CD14-positive monocyte (primary cell): Measurements from ENCODE around the gene ABI2. TPM values are rescaled to one million over a fixed set of nuclear protein-coding genes. Genes with fewer than 3 reads are reported as not detected.

Experiments used
- DNase-seq, 3 donors: peaks; one replicate each; pipeline ENCODE4 v3.0.0-alpha.2; 2011 to 2022
- H2AFZ ChIP-seq: 2 replicates; pipeline ENCODE4 v1.6.0; 2012; ENCODE audit warnings: mild to moderate bottlenecking, low read depth, low read length, inconsistent platforms; ENCODE audit not compliant: insufficient read depth, poor library complexity, severe bottlenecking
- H3K27ac ChIP-seq, 2 donors: 1 replicate in 1 of 2; 2 replicates in 1 of 2; pipeline ENCODE4 v1.5.1; 2012 to 2013; ENCODE audit warnings: low read length in 2 of 2, control low read depth in 1 of 2, inconsistent platforms in 1 of 2, low read depth in 1 of 2, mild to moderate bottlenecking in 1 of 2
- H3K27me3 ChIP-seq, 2 donors: one replicate each; pipeline versions ENCODE4 v1.6.0 to v1.6.1; 2011 to 2013; ENCODE audit warnings: low read length in 2 of 2; ENCODE audit not compliant: control insufficient read depth in 2 of 2, insufficient read depth in 2 of 2
- H3K36me3 ChIP-seq, 2 donors: replicated peaks in 1 of 2; 1 replicate in 1 of 2; 2 replicates in 1 of 2; pipeline versions ENCODE4 v1.5.1 to v1.6.1; 2012 to 2013; ENCODE audit warnings: low read length in 2 of 2, control low read depth in 1 of 2, inconsistent platforms in 1 of 2, mild to moderate bottlenecking in 1 of 2; ENCODE audit not compliant: insufficient read depth in 2 of 2, control insufficient read depth in 1 of 2
- H3K4me1 ChIP-seq, 2 donors: 1 replicate in 1 of 2; 2 replicates in 1 of 2; pipeline versions ENCODE4 v1.5.1 to v1.6.1; 2012 to 2013; ENCODE audit warnings: low read length in 2 of 2, control low read depth in 1 of 2, inconsistent platforms in 1 of 2, mild to moderate bottlenecking in 1 of 2, moderate library complexity in 1 of 2; ENCODE audit not compliant: insufficient read depth in 2 of 2, control insufficient read depth in 1 of 2
- H3K4me2 ChIP-seq: replicated peaks from 2 replicates; pipeline ENCODE3; 2012; ENCODE audit warnings: low read length, moderate library complexity, mild to moderate bottlenecking; ENCODE audit not compliant: poor library complexity, severe bottlenecking; ENCODE audit errors: extremely low read depth
- H3K4me3 ChIP-seq, 3 experiments: fragments of 200-600 bp in 1 of 3; sonication (generic) in 1 of 3; replicated peaks in 1 of 3; 1 replicate in 2 of 3; 2 replicates in 1 of 3; pipeline ENCODE4 v1.5.1; 2011 to 2013; ENCODE audit warnings: low read length in 3 of 3, mild to moderate bottlenecking in 3 of 3, control low read depth in 2 of 3, low read depth in 2 of 3, inconsistent platforms in 1 of 3, moderate library complexity in 1 of 3
- H3K79me2 ChIP-seq: 2 replicates; pipeline ENCODE4 v1.6.0; 2012; ENCODE audit warnings: mild to moderate bottlenecking, control low read depth, inconsistent platforms, low read length, moderate library complexity; ENCODE audit not compliant: insufficient read depth
- H3K9ac ChIP-seq: 2 replicates; pipeline ENCODE4 v1.6.0; 2017; ENCODE audit warnings: low read length, mild to moderate bottlenecking; ENCODE audit not compliant: insufficient read depth, poor library complexity, severe bottlenecking
- H3K9me3 ChIP-seq, 2 donors: replicated peaks in 1 of 2; 1 replicate in 1 of 2; 2 replicates in 1 of 2; pipeline versions ENCODE4 v1.5.1 to v1.6.1; 2012 to 2013; ENCODE audit warnings: low read length in 2 of 2, control low read depth in 1 of 2; ENCODE audit not compliant: control insufficient read depth in 1 of 2, insufficient read depth in 1 of 2
- H4K20me1 ChIP-seq: 2 replicates; pipeline ENCODE4 v1.6.0; 2012; ENCODE audit warnings: mild to moderate bottlenecking, low read length, control low read depth, moderate library complexity; ENCODE audit not compliant: insufficient read depth
- H3K27ac Mint-ChIP-seq, 7 donors: one replicate each; pipeline ENCODE4 v1.8.0; 2020; ENCODE audit warnings: mild to moderate bottlenecking in 7 of 7, mixed read lengths in 7 of 7, moderate library complexity in 6 of 7, inconsistent platforms in 2 of 7
- H3K27me3 Mint-ChIP-seq, 3 donors: one replicate each; pipeline ENCODE4 v1.8.0; 2021 to 2022; ENCODE audit warnings: low read depth in 3 of 3, mild to moderate bottlenecking in 3 of 3, mixed read lengths in 3 of 3, moderate library complexity in 3 of 3, inconsistent platforms in 1 of 3
- H3K36me3 Mint-ChIP-seq, 2 donors: one replicate each; pipeline ENCODE4 v1.8.0; 2020; ENCODE audit warnings: mixed read lengths in 2 of 2, inconsistent platforms in 1 of 2, mild to moderate bottlenecking in 1 of 2
- H3K4me1 Mint-ChIP-seq: one replicate; pipeline ENCODE4 v1.8.0; 2020; ENCODE audit warnings: mild to moderate bottlenecking, mixed read lengths
- H3K4me3 Mint-ChIP-seq, 2 donors: one replicate each; pipeline ENCODE4 v1.8.0; 2020; ENCODE audit warnings: mild to moderate bottlenecking in 2 of 2, mixed read lengths in 2 of 2, moderate library complexity in 1 of 2
- H3K9me3 Mint-ChIP-seq, 7 donors: one replicate each; pipeline ENCODE4 v1.8.0; 2020 to 2022; ENCODE audit warnings: mixed read lengths in 7 of 7, mild to moderate bottlenecking in 6 of 7, moderate library complexity in 6 of 7, inconsistent platforms in 2 of 7
- CTCF ChIP-seq: fragments of 200-600 bp; IDR thresholded peaks from one replicate; pipeline ENCODE4 v1.8.0; 2022; ENCODE audit warnings: antibody characterized with exemption, mild to moderate bottlenecking
- WGBS: methylation state at CpG from one replicate; pipeline ENCODE4 v1.1.5; 2013; ENCODE audit warnings: missing lambda C conversion rate; ENCODE audit not compliant: insufficient coverage; 5-methylcytosine and 5-hydroxymethylcytosine counted together
- intact Hi-C, 2 donors: fragments of 100-400 bp; cut with micrococcal nuclease; formaldehyde crosslinking; loops; one replicate each; pipeline versions ENCODE4 v1.15.0 to v1.15.1; 2023
- polyA plus RNA-seq, 3 donors: library from polyadenylated mRNA; depleted of rRNA in 1 of 3; unstranded in 2 of 3; stranded (reverse) in 1 of 3; fragments of 300-500 nt in 2 of 3; fragments of >200 nt in 1 of 3; fragmentation: Illumina TruSeq in 2 of 3; gene quantifications; 1 replicate in 2 of 3; 2 replicates in 1 of 3; pipeline ENCODE4 v1.2.3, GENCODE V29; 2012 to 2021

The ABI2 gene
- polyA plus RNA-seq, 3 donors, result 6.1 to 9.2 (median 7.1) TPM

GRCh38 chr2:203470371-203470770 is 142.2 kb downstream of the ABI2 start:
- H3K9ac ChIP-seq, result no peak overlapping the region
- Mint-ChIP-seq H3K36me3 (no peaks in the 10 kb centered on the region), H3K27ac (no peak overlapping the region), H3K4me1 (peaks cover 8% of the 10 kb centered on the region), H3K9me3 (no peaks in the 10 kb centered on the region), H3K4me3 (no peak overlapping the region), H3K27me3 (peaks cover 0 to 5% (median 3%) of the 10 kb centered on the region in 3 donors)
- no peak overlapping the region for H2AFZ ChIP-seq
- WGBS, result 100% methylated on average over 2 of the region's 4 CpGs
- no peak overlapping the region for H3K4me2 ChIP-seq
- H3K79me2 ChIP-seq, result no peaks in the 10 kb centered on the region
- H3K36me3 ChIP-seq, result no peaks in the 10 kb centered on the region
- no peak overlapping the region for H3K27ac ChIP-seq
- no peak overlapping the region for H3K4me3 ChIP-seq
- TF ChIP-seq CTCF, result no peak
- H3K4me1 ChIP-seq, result no peaks in the 10 kb centered on the region
- no peak for DNase-seq
- no peaks in the 10 kb centered on the region for H3K27me3 ChIP-seq
- intact Hi-C loops, result no loop called here
- H4K20me1 ChIP-seq, result no peaks in the 10 kb centered on the region
- no peaks in the 10 kb centered on the region for H3K9me3 ChIP-seq

- Histone ChIP-seq H3K9me3 (no peaks in the 10 kb centered on the region), H3K36me3 (no peaks in the 10 kb centered on the region), H3K9ac (no peak overlapping the region), H3K4me2 (no peak overlapping the region), H3K27me3 (no peaks in the 10 kb centered on the region), H3K4me3 (no peak overlapping the region), H4K20me1 (no peaks in the 10 kb centered on the region), H3K27ac (no peak overlapping the region), H3K4me1 (no peaks in the 10 kb centered on the region), H2AFZ (no peak overlapping the region), H3K79me2 (no peaks in the 10 kb centered on the region)
- Mint-ChIP-seq H3K9me3 (no peaks in the 10 kb centered on the region), H3K27me3 (peaks cover 0 to 5% (median 5%) of the 10 kb centered on the region in 3 donors), H3K27ac (no peak overlapping the region), H3K36me3 (no peaks in the 10 kb centered on the region), H3K4me1 (peaks cover 5% of the 10 kb centered on the region), H3K4me3 (no peak overlapping the region)
- intact Hi-C loops, result no loop called here
- no peak for TF ChIP-seq CTCF
- DNase-seq, result no peak
- 92% methylated on average over 3 of the region's 5 CpGs for WGBS
These were observed 143.1 kb downstream of the ABI2 start for GRCh38 chr2:203471323-203471722.
